ENCODE data around the gene U2AF1L4.

DNA sequence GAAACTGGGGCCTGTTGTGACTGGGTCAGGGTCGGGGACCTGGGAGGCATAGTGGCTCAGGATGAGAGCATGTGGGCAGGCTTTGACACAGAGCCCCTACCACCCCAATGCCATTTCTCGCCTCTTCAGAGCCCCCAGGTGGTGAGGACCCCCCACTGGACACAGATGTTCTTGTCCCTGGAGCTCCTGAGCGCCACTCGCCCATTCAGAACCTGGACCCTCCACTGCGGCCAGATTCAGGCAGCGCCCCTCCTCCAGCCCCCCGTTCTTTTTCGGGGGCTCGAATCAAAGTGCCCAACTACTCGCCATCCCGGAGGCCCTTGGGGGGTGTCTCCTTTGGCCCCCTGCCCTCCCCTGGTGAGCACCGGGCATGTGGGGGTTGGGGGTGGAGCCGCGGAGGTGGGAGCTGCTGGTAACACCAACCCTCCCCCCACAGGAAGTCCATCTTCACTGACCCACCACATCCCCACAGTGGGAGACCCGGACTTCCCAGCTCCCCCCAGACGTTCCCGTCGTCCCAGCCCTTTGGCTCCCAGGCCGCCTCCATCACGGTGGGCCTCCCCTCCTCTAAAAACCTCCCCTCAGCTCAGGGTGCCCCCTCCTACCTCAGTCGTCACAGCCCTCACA lies 13.3 kb downstream of the U2AF1L4 start:
- no peak for TF ChIP-seq ZNF384 (IDR thresholded peaks at IDR 0.05; ENCODE audit: borderline replicate concordance, low read depth, low read length)
- no peak for TF ChIP-seq RCOR1 (conservative IDR thresholded peaks at IDR 0.05; ENCODE audit: low read depth, low read length)
- TF ChIP-seq RELA (IDR thresholded peaks at IDR 0.05; ENCODE audit: borderline replicate concordance, partially characterized antibody) = no peak

All from GM12878 (cell line).